Neural cell (in vitro differentiated cells): ENCODE data around the gene OR11A1. TPM values are rescaled to one million over a fixed set of nuclear protein-coding genes. Genes with fewer than 3 reads are reported as not detected.

ENCODE experiments used
- H2AFZ ChIP-seq: fragments of 200-600, 300-800 bp; sonication (generic), shearing (Covaris generic); 2 replicates; pipeline ENCODE4 v1.6.0; 2014; ENCODE audit warnings: low read depth, mild to moderate bottlenecking, antibody characterized with exemption, low read length, moderate library complexity
- H3F3A ChIP-seq: fragments of 200-600 bp; shearing (Covaris generic); 2 replicates; pipeline ENCODE4 v1.6.1; 2016; ENCODE audit warnings: mild to moderate bottlenecking, moderate library complexity, mixed read lengths, antibody characterized with exemption, low read length; ENCODE audit not compliant: insufficient read depth, poor library complexity, severe bottlenecking
- H3K27ac ChIP-seq: fragments of 200-600, 300-800 bp; sonication (generic), shearing (Covaris generic); 2 replicates; pipeline ENCODE4 v1.5.1; 2014; ENCODE audit warnings: mild to moderate bottlenecking, low read length, moderate library complexity
- H3K27me3 ChIP-seq: fragments of 300-800, 200-600 bp; sonication (generic), shearing (Covaris generic); 2 replicates; pipeline ENCODE4 v1.6.0; 2014; ENCODE audit warnings: mild to moderate bottlenecking, low read depth, low read length, moderate library complexity; ENCODE audit not compliant: insufficient read depth
- H3K36me3 ChIP-seq: fragments of 300-800, 200-600 bp; sonication (generic), shearing (Covaris generic); 2 replicates; pipeline ENCODE4 v1.5.1; 2014; ENCODE audit warnings: mild to moderate bottlenecking, antibody characterized with exemption, low read length, moderate library complexity; ENCODE audit not compliant: insufficient read depth
- H3K4me2 ChIP-seq: fragments of 300-800, 200-600 bp; sonication (generic), shearing (Covaris generic); 2 replicates; pipeline ENCODE4 v1.6.0; 2014; ENCODE audit warnings: mild to moderate bottlenecking, low read length
- H3K4me3 ChIP-seq: fragments of 300-800, 200-600 bp; sonication (generic), shearing (Covaris generic); 2 replicates; pipeline ENCODE4 v1.5.1; 2014; ENCODE audit warnings: mild to moderate bottlenecking, low read length, moderate library complexity
- H3K79me2 ChIP-seq: fragments of 200-600 bp; shearing (Covaris generic); replicated peaks from 2 replicates; pipeline ENCODE4 v1.6.0; 2014; ENCODE audit warnings: mild to moderate bottlenecking, low read length, moderate library complexity; ENCODE audit not compliant: insufficient read depth
- H3K9ac ChIP-seq: fragments of 300-800, 200-600 bp; sonication (generic), shearing (Covaris generic); 2 replicates; pipeline ENCODE4 v1.6.1; 2016; ENCODE audit warnings: mild to moderate bottlenecking, low read length, mixed read lengths
- H3K9me2 ChIP-seq: fragments of 200-600 bp; shearing (Covaris generic); 2 replicates; pipeline ENCODE4 v1.6.1; 2016; ENCODE audit warnings: mild to moderate bottlenecking, low read length, mixed read lengths; ENCODE audit not compliant: insufficient read depth
- H3K9me3 ChIP-seq: fragments of 200-600, 300-800 bp; sonication (generic), shearing (Covaris generic); 2 replicates; pipeline ENCODE4 v1.6.1; 2016; ENCODE audit warnings: mild to moderate bottlenecking, mixed run types, low read length, moderate library complexity, mixed read lengths
- H4K20me1 ChIP-seq: fragments of 200-600 bp; shearing (Covaris generic); 2 replicates; pipeline ENCODE4 v1.6.1; 2016; ENCODE audit warnings: mild to moderate bottlenecking, mixed run types; ENCODE audit not compliant: insufficient read depth
- CTCF ChIP-seq: fragments of 450-650 bp; IDR thresholded peaks from 2 replicates; pipeline ENCODE4 v1.5.1; 2014; ENCODE audit warnings: antibody characterized with exemption, mild to moderate bottlenecking, moderate library complexity; ENCODE audit not compliant: poor library complexity, severe bottlenecking
- RAD21 ChIP-seq: fragments of 450-650 bp; conservative IDR thresholded peaks from 2 replicates; pipeline ENCODE4 v1.6.1; 2014; ENCODE audit warnings: antibody characterized with exemption, mild to moderate bottlenecking, moderate library complexity
- SMC3 ChIP-seq: fragments of 450-650 bp; conservative IDR thresholded peaks from 2 replicates; pipeline ENCODE4 v1.6.1; 2014; ENCODE audit warnings: antibody characterized with exemption, mild to moderate bottlenecking, moderate library complexity; ENCODE audit not compliant: poor library complexity
- polyA plus RNA-seq: library from polyadenylated mRNA; depleted of rRNA; stranded (reverse); fragments of >200 nt; gene quantifications from 2 replicates; pipeline ENCODE4 v1.2.3, GENCODE V29; 2014

Gene OR11A1
- polyA plus RNA-seq, 1 donor from 2014 or later, result not detected

DNA sequence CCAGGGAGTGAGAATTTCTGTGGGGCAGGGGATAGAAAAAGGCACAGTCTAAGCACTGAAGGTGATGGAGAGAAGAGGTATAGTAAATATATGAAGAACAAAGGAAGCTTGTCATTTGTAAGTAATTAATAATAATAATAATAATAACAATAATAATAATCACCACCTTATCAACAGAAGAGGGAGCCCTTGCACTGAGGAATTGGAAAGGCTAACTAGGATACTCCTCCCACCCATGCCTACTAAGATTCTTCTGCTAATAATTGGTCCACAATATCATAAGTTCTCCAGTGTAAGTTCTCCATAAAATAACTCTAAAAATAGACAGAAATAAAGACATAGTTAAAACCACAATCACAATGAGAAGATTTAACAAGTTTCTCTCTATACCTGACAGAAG is 80.9 kb downstream of the OR11A1 start:
- Histone ChIP-seq H4K20me1 (no peaks in the 10 kb centered on the region), H3F3A (no peaks in the 10 kb centered on the region), H3K4me3 (no peak overlapping the region), H3K27ac (no peak overlapping the region), H3K9me2 (no peaks in the 10 kb centered on the region), H3K36me3 (no peaks in the 10 kb centered on the region), H3K4me2 (no peak overlapping the region), H2AFZ (no peak overlapping the region), H3K9me3 (no peaks in the 10 kb centered on the region), H3K79me2 (no peaks in the 10 kb centered on the region), H3K9ac (no peak overlapping the region), H3K27me3 (no peaks in the 10 kb centered on the region)
- peak; percentile 48 for TF ChIP-seq RAD21
- peak; percentile 36 for TF ChIP-seq CTCF
- TF ChIP-seq SMC3, result no peak

Other genes with a start within 250 kb of the OR11A1 start
- gene OR14J1, start 155.4 kb downstream of the OR11A1 start, polyA plus RNA-seq, result not detected in 2 replicates
- gene OR5V1, start 88.2 kb downstream of the OR11A1 start, polyA plus RNA-seq, result not detected in 2 replicates
- gene OR12D3, start 81.8 kb downstream of the OR11A1 start, polyA plus RNA-seq, result not detected in 2 replicates
- gene OR12D2, start 61.4 kb downstream of the OR11A1 start, polyA plus RNA-seq, result not detected in 2 replicates
- gene OR12D1, start 42.1 kb downstream of the OR11A1 start, polyA plus RNA-seq, result not detected in 2 replicates
- not detected in 2 replicates for gene OR10C1, start 17.8 kb downstream of the OR11A1 start, polyA plus RNA-seq
- gene OR2H1, start 84 bp upstream of the OR11A1 start, polyA plus RNA-seq, result not detected in 2 replicates
- not detected in 2 replicates for gene MAS1L, start 30.9 kb upstream of the OR11A1 start, polyA plus RNA-seq
- not detected in 2 replicates for gene UBD, start 102.7 kb upstream of the OR11A1 start, polyA plus RNA-seq
- gene OR2H2, start 128.1 kb upstream of the OR11A1 start, polyA plus RNA-seq, result not detected in 2 replicates
- 108 and 120 TPM in 2 replicates for gene GABBR1, start 176.1 kb upstream of the OR11A1 start, polyA plus RNA-seq
- not detected in 2 replicates for gene MOG, start 200.0 kb upstream of the OR11A1 start, polyA plus RNA-seq
- gene ZFP57, start 224.1 kb upstream of the OR11A1 start, polyA plus RNA-seq, result not detected in 2 replicates